ENCODE measurements around the gene TMCC1. TPM values are rescaled to one million over a fixed set of nuclear protein-coding genes. Genes with fewer than 3 reads are reported as not detected.
A peak's percentile ranks its signal among the peaks of the same experiment; 100 is the strongest.

TMCC1 gene
- total RNA-seq, 2 experiments from 2014 or later = 15.9 to 16.8 TPM

DNA sequence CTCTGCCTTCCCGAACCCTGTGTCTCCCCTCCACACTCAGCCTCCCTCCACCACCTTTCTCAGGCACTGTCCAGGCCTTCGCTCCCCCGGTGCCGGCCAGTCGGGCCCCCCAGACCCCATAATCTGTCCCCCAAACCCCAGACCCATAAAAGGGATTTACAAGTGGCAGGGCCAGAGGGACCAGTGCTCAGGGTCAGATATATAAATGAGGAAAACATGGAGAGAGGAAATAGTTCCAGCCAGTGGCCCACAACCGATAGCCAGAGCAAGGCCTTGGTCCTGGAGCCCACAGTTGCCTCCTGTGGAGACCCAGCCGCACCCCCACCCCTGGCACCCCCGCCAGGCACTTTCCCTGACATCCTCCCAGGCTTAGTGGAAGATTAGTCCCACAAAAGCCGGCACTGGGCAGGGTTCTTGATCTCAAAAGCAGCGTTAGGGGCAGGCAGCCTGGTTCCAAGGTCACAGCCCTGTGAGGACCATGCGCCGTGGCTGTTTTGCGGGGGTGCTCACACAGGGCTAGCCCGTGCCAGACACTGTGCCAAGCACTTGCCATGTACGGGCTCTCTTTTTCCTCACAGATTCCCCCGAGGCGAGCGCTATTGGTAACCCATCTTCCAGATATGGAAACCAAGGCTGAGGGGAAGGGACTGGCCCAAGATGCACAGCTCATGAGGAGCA, 286.0 kb downstream of the TMCC1 start:
- DNase-seq (no peak), ATAC-seq (no peak)
- H3K27ac Mint-ChIP-seq = no peak overlapping the region
- no peaks in the 10 kb centered on the region for H3K9me3 Mint-ChIP-seq (ENCODE audit: insufficient read depth)
- peak overlapping the region; percentile 72 for H3K4me3 Mint-ChIP-seq
- ChIA-PET CTCF (no interaction called here), POLR2A (interaction anchor here (0.6 kb wide), 1 partner anchor 41 kb away, joined by 5 read pairs; no protein-coding TSS in a partner anchor)
- H3K36me3 Mint-ChIP-seq (ENCODE audit: low read depth) = no peaks in the 10 kb centered on the region
- H3K27me3 Mint-ChIP-seq (ENCODE audit: low read depth) = peaks cover 51% of the 10 kb centered on the region
- peaks cover 11% of the 10 kb centered on the region for H3K4me1 Mint-ChIP-seq (ENCODE audit: low read depth)

- Mint-ChIP-seq H3K27me3 (ENCODE audit: low read depth) (peaks cover 54% of the 10 kb centered on the region), H3K4me1 (ENCODE audit: low read depth) (peaks cover 11% of the 10 kb centered on the region), H3K4me3 (peak within 1 kb of the TSS; percentile 75), H3K9me3 (ENCODE audit: insufficient read depth) (no peaks in the 10 kb centered on the region), H3K36me3 (ENCODE audit: low read depth) (no peaks in the 10 kb centered on the region), H3K27ac (peak within 1 kb of the TSS; percentile 65)
- peak; percentile 40 for DNase-seq
- ChIA-PET POLR2A (interaction anchor here (0.6 kb wide), 1 partner anchor 40 kb away, joined by 5 read pairs; no protein-coding TSS in a partner anchor), CTCF (interaction anchor here (1.4 kb wide), 1 partner anchor 28 kb away, joined by 3 read pairs; no protein-coding TSS in a partner anchor)
- peak; percentile 66 for ATAC-seq
These were observed 286.7 kb downstream of the TMCC1 start, which contains the start of gene PLXND1 for GRCh38 chr3:129606636-129607390. Gene PLXND1, minus strand, starts transcription at chr3:129606676. Its CDS starts 37 bp downstream, at chr3:129606639.

DNA sequence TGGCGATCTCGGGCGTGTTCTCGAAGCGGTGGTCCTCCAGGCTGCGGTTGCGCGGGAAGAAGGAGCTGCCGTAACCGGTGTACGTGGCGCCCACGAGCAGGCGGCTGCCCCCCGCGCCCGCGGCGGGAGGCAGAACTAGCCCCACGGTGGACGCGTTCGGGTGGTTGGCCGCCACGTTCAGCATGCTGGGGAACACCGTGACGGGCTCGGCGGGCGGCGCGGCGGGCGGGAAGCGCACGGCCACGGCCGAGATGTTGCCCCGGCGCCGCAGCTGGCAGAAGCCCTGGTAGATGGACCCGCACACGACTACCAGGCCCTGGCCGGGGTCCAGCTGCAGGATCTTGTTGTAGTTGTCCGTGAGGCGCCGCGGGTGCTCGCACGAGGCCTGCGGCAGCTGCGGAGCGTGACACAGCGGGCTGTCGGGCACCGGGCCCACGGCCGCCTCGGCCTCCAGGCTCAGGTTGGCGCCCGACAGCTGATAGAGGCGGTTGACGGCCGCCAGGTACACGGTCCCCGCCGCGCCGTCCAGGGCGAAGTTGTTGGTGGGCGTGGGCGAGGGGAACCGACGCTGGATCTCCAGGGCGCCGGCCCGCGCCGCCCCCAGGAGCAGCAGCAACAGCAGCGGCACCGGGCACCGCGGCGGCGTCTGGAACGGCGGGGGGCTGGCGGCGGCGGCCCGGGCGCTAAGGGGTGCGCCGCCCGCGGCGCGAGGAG, 287.4 kb downstream of the TMCC1 start:
- Mint-ChIP-seq H3K36me3 (ENCODE audit: low read depth) (no peaks in the 10 kb centered on the region), H3K27me3 (ENCODE audit: low read depth) (peaks cover 60% of the 10 kb centered on the region), H3K9me3 (ENCODE audit: insufficient read depth) (no peaks in the 10 kb centered on the region), H3K4me1 (ENCODE audit: low read depth) (peaks cover 11% of the 10 kb centered on the region), H3K27ac (peak overlapping the region; percentile 65), H3K4me3 (peak overlapping the region; percentile 75)
- DNase-seq = no peak
- ChIA-PET CTCF (interaction anchor here (1.1 to 1.4 kb wide), 3 partner anchors 17 to 223 kb away, joined by 3 to 7 read pairs (median 3); no protein-coding TSS in a partner anchor), POLR2A (interaction anchor here (1.2 kb wide), 1 partner anchor 13 kb away, joined by 3 read pairs; no protein-coding TSS in a partner anchor)
- peak; percentile 15 for ATAC-seq

GRCh38 chr3:129605203-129605921, 288.1 kb downstream of the TMCC1 start:
- CTCF ChIA-PET = interaction anchor here (1.1 to 1.4 kb wide), 3 partner anchors 17 to 222 kb away, joined by 3 to 7 read pairs (median 3); no protein-coding TSS in a partner anchor
- ATAC-seq = peak; percentile 53
- H3K27ac Mint-ChIP-seq = peak overlapping the region; percentile 65
- no peaks in the 10 kb centered on the region for H3K9me3 Mint-ChIP-seq (ENCODE audit: insufficient read depth)
- H3K4me3 Mint-ChIP-seq = peak overlapping the region; percentile 75
- POLR2A ChIA-PET = interaction anchor here (1.2 kb wide), 1 partner anchor 12 kb away, joined by 3 read pairs; no protein-coding TSS in a partner anchor
- peaks cover 11% of the 10 kb centered on the region for H3K4me1 Mint-ChIP-seq (ENCODE audit: low read depth)
- H3K36me3 Mint-ChIP-seq (ENCODE audit: low read depth) = no peaks in the 10 kb centered on the region
- H3K27me3 Mint-ChIP-seq (ENCODE audit: low read depth) = peaks cover 66% of the 10 kb centered on the region
- DNase-seq = peak; percentile 42

GRCh38 chr3:129604767-129605166, 288.7 kb downstream of the TMCC1 start:
- CTCF ChIA-PET = interaction anchor here (1.0 to 1.4 kb wide), 3 partner anchors 18 to 221 kb away, joined by 3 to 7 read pairs (median 3); no protein-coding TSS in a partner anchor
- POLR2A ChIA-PET = interaction anchor here (1.2 kb wide), 1 partner anchor 11 kb away, joined by 3 read pairs; no protein-coding TSS in a partner anchor
- ATAC-seq (no peak), DNase-seq (no peak)
- H3K27ac Mint-ChIP-seq = no peak overlapping the region
- H3K4me1 Mint-ChIP-seq (ENCODE audit: low read depth) = peaks cover 11% of the 10 kb centered on the region
- no peaks in the 10 kb centered on the region for H3K36me3 Mint-ChIP-seq (ENCODE audit: low read depth)
- H3K27me3 Mint-ChIP-seq (ENCODE audit: low read depth) = peaks cover 68% of the 10 kb centered on the region
- H3K9me3 Mint-ChIP-seq (ENCODE audit: insufficient read depth) = no peaks in the 10 kb centered on the region
- no peak overlapping the region for H3K4me3 Mint-ChIP-seq

DNA sequence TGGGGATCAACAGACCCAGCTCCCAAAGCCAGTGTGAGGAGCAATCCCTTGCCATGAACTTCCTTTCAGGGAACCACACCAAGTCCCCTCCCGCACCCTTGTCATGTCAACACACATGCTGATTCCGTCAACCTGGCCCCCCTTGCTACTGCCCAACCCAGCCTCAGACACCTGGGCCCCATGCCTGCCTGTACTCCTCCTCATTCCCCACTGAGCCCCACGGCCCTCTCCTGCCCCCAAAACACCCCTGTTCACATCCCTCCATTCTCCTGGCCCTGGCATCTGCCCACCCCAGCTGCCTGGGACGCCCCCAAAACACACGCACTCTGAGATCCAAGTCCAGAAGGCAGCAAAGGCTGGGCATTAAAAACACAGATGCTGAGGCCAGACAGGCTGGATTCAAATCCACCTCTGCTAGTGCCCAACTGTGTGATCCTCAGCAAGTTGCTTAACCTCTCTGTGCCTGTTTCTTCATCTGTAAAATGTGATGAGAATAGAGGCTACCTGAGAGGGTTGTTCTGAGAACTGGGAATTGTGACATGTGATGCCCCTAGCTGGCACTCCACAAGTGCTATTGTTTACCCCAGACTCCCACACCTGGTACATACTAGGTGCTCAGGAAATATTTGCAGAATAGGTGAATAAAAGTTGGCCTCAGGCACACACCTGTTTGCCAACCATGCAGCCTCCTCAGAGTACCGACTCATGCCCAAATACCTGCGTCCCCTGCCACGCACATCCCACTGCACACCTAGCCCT, 289.3 kb downstream of the TMCC1 start:
- POLR2A ChIA-PET = no interaction called here
- Mint-ChIP-seq H3K27ac (no peak overlapping the region), H3K4me1 (ENCODE audit: low read depth) (peaks cover 11% of the 10 kb centered on the region)

GRCh38 chr3:129603561-129603942, 290.0 kb downstream of the TMCC1 start:
- H3K27me3 Mint-ChIP-seq (ENCODE audit: low read depth) = peaks cover 64% of the 10 kb centered on the region
- ChIA-PET POLR2A (no interaction called here), CTCF (interaction anchor here (1.0 kb wide), 1 partner anchor 113 kb away, joined by 3 read pairs; no protein-coding TSS in a partner anchor)
- ATAC-seq (no peak), DNase-seq (no peak)
- peaks cover 13% of the 10 kb centered on the region for H3K4me1 Mint-ChIP-seq (ENCODE audit: low read depth)
- no peaks in the 10 kb centered on the region for H3K9me3 Mint-ChIP-seq (ENCODE audit: insufficient read depth)
- H3K4me3 Mint-ChIP-seq = no peak overlapping the region
- H3K27ac Mint-ChIP-seq = no peak overlapping the region
- no peaks in the 10 kb centered on the region for H3K36me3 Mint-ChIP-seq (ENCODE audit: low read depth)

More for the DNA sequence above, 289.3 kb downstream of the TMCC1 start:
- no peak for ATAC-seq
- CTCF ChIA-PET = interaction anchor here (1.0 kb wide), 1 partner anchor 114 kb away, joined by 3 read pairs; no protein-coding TSS in a partner anchor
- Mint-ChIP-seq H3K36me3 (ENCODE audit: low read depth) (no peaks in the 10 kb centered on the region), H3K4me3 (no peak overlapping the region), H3K27me3 (ENCODE audit: low read depth) (peaks cover 64% of the 10 kb centered on the region), H3K9me3 (ENCODE audit: insufficient read depth) (no peaks in the 10 kb centered on the region)
- DNase-seq = no peak

GRCh38 chr3:129602730-129603560, 290.6 kb downstream of the TMCC1 start:
- ATAC-seq (no peak), DNase-seq (no peak)
- Mint-ChIP-seq H3K4me3 (no peak overlapping the region), H3K27ac (no peak overlapping the region), H3K27me3 (ENCODE audit: low read depth) (peaks cover 63% of the 10 kb centered on the region), H3K36me3 (ENCODE audit: low read depth) (no peaks in the 10 kb centered on the region), H3K9me3 (ENCODE audit: insufficient read depth) (no peaks in the 10 kb centered on the region), H3K4me1 (ENCODE audit: low read depth) (peaks cover 13% of the 10 kb centered on the region)
- ChIA-PET POLR2A (no interaction called here), CTCF (no interaction called here)

DNA sequence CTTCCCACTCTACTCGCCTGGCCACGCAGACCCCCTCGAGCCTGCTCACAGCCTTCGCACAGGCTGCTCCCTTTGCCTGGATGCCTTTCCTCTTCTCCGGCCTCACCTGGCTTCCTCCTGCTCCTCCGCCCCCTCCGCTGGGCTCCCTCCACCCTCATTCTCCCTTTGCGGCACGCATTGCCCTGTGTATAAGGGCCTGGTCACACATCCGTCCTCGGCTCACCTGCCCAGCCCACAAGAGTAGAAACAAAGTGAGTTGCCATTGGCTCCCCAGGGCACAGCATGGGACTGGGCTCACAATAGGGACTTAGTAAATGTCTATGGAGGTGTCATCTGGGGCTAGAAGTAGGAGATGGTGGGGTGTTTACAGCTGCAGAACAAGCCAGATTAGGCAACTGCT, 291.2 kb downstream of the TMCC1 start:
- H3K9me3 Mint-ChIP-seq (ENCODE audit: insufficient read depth) = no peaks in the 10 kb centered on the region
- H3K4me3 Mint-ChIP-seq = no peak overlapping the region
- CTCF ChIA-PET = no interaction called here

GRCh38 chr3:129601713-129602112, 291.8 kb downstream of the TMCC1 start:
- DNase-seq = no peak
- ATAC-seq = no peak
- Mint-ChIP-seq H3K4me3 (no peak overlapping the region), H3K4me1 (ENCODE audit: low read depth) (peaks cover 9% of the 10 kb centered on the region), H3K27me3 (ENCODE audit: low read depth) (peaks cover 60% of the 10 kb centered on the region), H3K36me3 (ENCODE audit: low read depth) (no peaks in the 10 kb centered on the region), H3K27ac (no peak overlapping the region), H3K9me3 (ENCODE audit: insufficient read depth) (no peaks in the 10 kb centered on the region)
- ChIA-PET POLR2A (no interaction called here), CTCF (no interaction called here)

More for the DNA sequence above, 291.2 kb downstream of the TMCC1 start:
- Mint-ChIP-seq H3K27ac (no peak overlapping the region), H3K36me3 (ENCODE audit: low read depth) (no peaks in the 10 kb centered on the region), H3K4me1 (ENCODE audit: low read depth) (peaks cover 11% of the 10 kb centered on the region), H3K27me3 (ENCODE audit: low read depth) (peaks cover 63% of the 10 kb centered on the region)
- POLR2A ChIA-PET = no interaction called here
- ATAC-seq (no peak), DNase-seq (no peak)

Data from activated CD8-positive, alpha-beta T cell treated with anti-CD3 and anti-CD28 coated beads, Interleukin-2, amount 10 ng/mL, durations not matched to agents 7 days and 5 days (primary cell).